HEK293 (cell line): ENCODE results near the gene SNX6.
A peak's percentile ranks its signal among the peaks of the same experiment; 100 is the strongest.
"Not testable (repeated sequence)": the region's sequence is repeated elsewhere in the genome, so short reads cannot be mapped to it uniquely, and the experiment has no call there.

ENCODE experiments used
- CTCF ChIA-PET: fragments of 350-600 bp; formaldehyde crosslinking; extraction: SDS; loops from one replicate; lab custom pipeline; 2021; ENCODE audit warnings: antibody characterized with exemption; lab: Yijun Ruan, JAX
- POLR2A ChIA-PET: fragments of 300-600 bp; formaldehyde crosslinking; extraction: SDS; loops from one replicate; lab custom pipeline; 2020; ENCODE audit warnings: antibody characterized with exemption, inconsistent platforms; lab: Yijun Ruan, JAX
- H3K27ac ChIP-seq: fragments of 200-500 bp; sonication (Bioruptor generic); 2 replicates; pipeline ENCODE4 v1.5.1; 2014; ENCODE audit warnings: low read depth, low read length, control low read depth, inconsistent platforms; ENCODE audit errors: extremely low read depth
- H3K36me3 ChIP-seq, 2 experiments: fragments of 200-500 bp in 1 of 2; sonication (Bioruptor generic) in 1 of 2; 1 replicate in 1 of 2; 2 replicates in 1 of 2; pipeline ENCODE4 v1.5.1; 2014 to 2017; ENCODE audit warnings: inconsistent platforms in 2 of 2, low read length in 2 of 2; ENCODE audit not compliant: control insufficient read depth in 2 of 2, insufficient read depth in 1 of 2
- H3K4me1 ChIP-seq: fragments of 200-500 bp; sonication (Bioruptor generic); 2 replicates; pipeline ENCODE4 v1.5.1; 2014; ENCODE audit warnings: mild to moderate bottlenecking, low read length, inconsistent platforms; ENCODE audit not compliant: control insufficient read depth, insufficient read depth
- H3K4me3 ChIP-seq: 2 replicates; pipeline ENCODE4 v1.5.1; 2011; ENCODE audit warnings: low read depth, mild to moderate bottlenecking, control low read depth, low read length, moderate library complexity
- H3K9me3 ChIP-seq: fragments of 200-500 bp; sonication (Bioruptor generic); 2 replicates; pipeline ENCODE4 v1.5.1; 2014; ENCODE audit warnings: low read depth, low read length, inconsistent platforms; ENCODE audit not compliant: control insufficient read depth, insufficient read depth
- KLF1 ChIP-seq: fragments of 450-650 bp; formaldehyde crosslinking; IDR thresholded peaks from 2 replicates; pipeline ENCODE4 v1.5.1; 2016; ENCODE audit warnings: missing biosample characterization, missing genetic modification characterization
- KLF8 ChIP-seq: fragments of 450-650 bp; formaldehyde crosslinking; IDR thresholded peaks from 2 replicates; pipeline ENCODE4 v1.5.1; 2016; ENCODE audit warnings: missing biosample characterization, missing genetic modification characterization
- PRDM10 ChIP-seq: fragments of 450-650 bp; formaldehyde crosslinking; IDR thresholded peaks from 2 replicates; pipeline ENCODE4 v1.5.1; 2016; ENCODE audit warnings: missing biosample characterization, missing genetic modification characterization
- PRDM6 ChIP-seq: fragments of 450-650 bp; formaldehyde crosslinking; IDR thresholded peaks from 2 replicates; pipeline ENCODE4 v1.5.1; 2017; ENCODE audit warnings: missing biosample characterization, missing genetic modification characterization
- RBAK ChIP-seq: fragments of 450-650 bp; formaldehyde crosslinking; IDR thresholded peaks from 2 replicates; pipeline ENCODE4 v1.5.1; 2016; ENCODE audit warnings: missing biosample characterization, missing genetic modification characterization
- SP2 ChIP-seq: fragments of 450-650 bp; formaldehyde crosslinking; IDR thresholded peaks from 2 replicates; pipeline ENCODE4 v1.5.1; 2016; ENCODE audit warnings: missing biosample characterization, missing genetic modification characterization
- ZFHX2 ChIP-seq: fragments of 450-650 bp; formaldehyde crosslinking; conservative IDR thresholded peaks from 2 replicates; pipeline ENCODE4 v1.5.1; 2016; ENCODE audit warnings: missing biosample characterization, missing genetic modification characterization
- ZNF10 ChIP-seq: fragments of 450-650 bp; formaldehyde crosslinking; IDR thresholded peaks from 2 replicates; pipeline ENCODE4 v1.5.1; 2017; ENCODE audit warnings: missing biosample characterization, missing genetic modification characterization
- ZNF114 ChIP-seq: fragments of 450-650 bp; formaldehyde crosslinking; IDR thresholded peaks from 2 replicates; pipeline ENCODE4 v1.5.0; 2017; ENCODE audit warnings: missing biosample characterization, missing genetic modification characterization
- ZNF18 ChIP-seq: fragments of 450-650 bp; formaldehyde crosslinking; IDR thresholded peaks from 2 replicates; pipeline ENCODE4 v1.5.1; 2016; ENCODE audit warnings: missing biosample characterization, missing genetic modification characterization
- ZNF221 ChIP-seq: fragments of 450-650 bp; formaldehyde crosslinking; IDR thresholded peaks from 2 replicates; pipeline ENCODE4 v1.5.1; 2017; ENCODE audit warnings: missing biosample characterization, missing genetic modification characterization, borderline replicate concordance
- ZNF292 ChIP-seq: fragments of 450-650 bp; formaldehyde crosslinking; IDR thresholded peaks from 2 replicates; pipeline ENCODE4 v1.5.1; 2016; ENCODE audit warnings: low read depth, missing biosample characterization, missing genetic modification characterization, borderline replicate concordance
- ZNF311 ChIP-seq: fragments of 450-650 bp; formaldehyde crosslinking; IDR thresholded peaks from 2 replicates; pipeline ENCODE4 v1.5.1; 2017; ENCODE audit warnings: missing biosample characterization, missing genetic modification characterization, borderline replicate concordance
- ZNF324 ChIP-seq: fragments of 450-650 bp; formaldehyde crosslinking; IDR thresholded peaks from 2 replicates; pipeline ENCODE4 v1.5.1; 2016; ENCODE audit warnings: missing biosample characterization, missing genetic modification characterization
- ZNF335 ChIP-seq: fragments of 450-650 bp; formaldehyde crosslinking; conservative IDR thresholded peaks from 2 replicates; pipeline ENCODE4 v1.5.1; 2016; ENCODE audit warnings: missing biosample characterization, missing genetic modification characterization
- ZNF510 ChIP-seq: fragments of 450-650 bp; formaldehyde crosslinking; IDR thresholded peaks from 2 replicates; pipeline ENCODE4 v1.5.1; 2018; ENCODE audit warnings: mild to moderate bottlenecking, missing genetic modification characterization, missing biosample characterization; ENCODE audit not compliant: insufficient replicate concordance
- ZNF513 ChIP-seq: fragments of 450-650 bp; IDR thresholded peaks from 2 replicates; pipeline ENCODE4 v1.5.1; 2018; ENCODE audit warnings: missing biosample characterization, missing genetic modification characterization
- ZNF558 ChIP-seq: fragments of 450-650 bp; formaldehyde crosslinking; IDR thresholded peaks from 2 replicates; pipeline ENCODE4 v1.5.1; 2016; ENCODE audit warnings: missing biosample characterization, missing genetic modification characterization
- ZNF585B ChIP-seq: fragments of 450-650 bp; formaldehyde crosslinking; IDR thresholded peaks from 2 replicates; pipeline ENCODE4 v1.5.1; 2016; ENCODE audit warnings: missing biosample characterization, missing genetic modification characterization
- ZNF629 ChIP-seq: fragments of 450-650 bp; formaldehyde crosslinking; IDR thresholded peaks from 2 replicates; pipeline ENCODE4 v1.5.1; 2017; ENCODE audit warnings: missing biosample characterization, missing genetic modification characterization
- ZNF658 ChIP-seq: fragments of 450-650 bp; formaldehyde crosslinking; IDR thresholded peaks from 2 replicates; pipeline ENCODE4; 2016; ENCODE audit warnings: missing biosample characterization, missing genetic modification characterization
- ZNF747 ChIP-seq: fragments of 450-650 bp; formaldehyde crosslinking; IDR thresholded peaks from 2 replicates; pipeline ENCODE4 v1.5.1; 2016; ENCODE audit warnings: missing biosample characterization, missing genetic modification characterization
- ZNF791 ChIP-seq: fragments of 450-650 bp; formaldehyde crosslinking; IDR thresholded peaks from 2 replicates; pipeline ENCODE4 v1.5.1; 2016; ENCODE audit warnings: missing biosample characterization, missing genetic modification characterization
- ZNF843 ChIP-seq: fragments of 450-650 bp; formaldehyde crosslinking; IDR thresholded peaks from 2 replicates; pipeline ENCODE4 v1.5.1; 2016; ENCODE audit warnings: missing biosample characterization, missing genetic modification characterization

SNX6 gene

GRCh38 chr14:34650006-34650405 lies 20.1 kb upstream of the SNX6 start:
- H3K4me3 ChIP-seq, H3K36me3 ChIP-seq, H3K4me1 ChIP-seq, POLR2A ChIA-PET, H3K9me3 ChIP-seq, H3K27ac ChIP-seq, CTCF ChIA-PET: not testable (repeated sequence)
- peak; percentile 52; the same call in 1 of the 2 replicates for TF ChIP-seq PRDM10

- H3K4me1 ChIP-seq, result no peaks in the 10 kb centered on the region
- no peak overlapping the region for H3K27ac ChIP-seq
- ChIA-PET POLR2A (no interaction called here), CTCF (no interaction called here)
- no peaks in the 10 kb centered on the region for H3K9me3 ChIP-seq
- no peak overlapping the region for H3K4me3 ChIP-seq
- no peaks in the 10 kb centered on the region for H3K36me3 ChIP-seq
- TF ChIP-seq ZNF10 (tag by site-specific recombination) (peak; percentile 67; the same call in 1 of the 2 replicates), ZNF18 (tag by site-specific recombination) (peak; percentile 67; the same call in 1 of the 2 replicates), ZNF629 (tag by site-specific recombination) (0 out of 2 replicates have a peak, but pooled peaks have one; percentile 11), SP2 (tag by site-specific recombination) (no peak), ZFHX2 (tag by site-specific recombination) (no peak), ZNF221 (tag by site-specific recombination) (no peak), ZNF747 (tag by site-specific recombination) (no peak), ZNF843 (tag by site-specific recombination) (no peak), ZNF324 (tag by site-specific recombination) (no peak), KLF8 (tag by site-specific recombination) (no peak), ZNF311 (tag by site-specific recombination) (no peak)
These were observed 19.4 kb upstream of the SNX6 start for GRCh38 chr14:34649344-34649743.

GRCh38 chr14:34646570-34647255 lies 16.8 kb upstream of the SNX6 start:
- H3K36me3 ChIP-seq, result no peaks in the 10 kb centered on the region
- ChIA-PET CTCF (interaction anchor here (1.1 kb wide), 1 partner anchor 22 kb away, joined by 3 read pairs; no protein-coding TSS in a partner anchor), POLR2A (interaction anchor here (0.7 kb wide), 1 partner anchor 35 kb away, joined by 5 read pairs; no protein-coding TSS in a partner anchor)
- no peak overlapping the region for H3K27ac ChIP-seq
- H3K4me1 ChIP-seq, result no peaks in the 10 kb centered on the region
- no peak overlapping the region for H3K4me3 ChIP-seq
- H3K9me3 ChIP-seq, result no peaks in the 10 kb centered on the region
- TF ChIP-seq ZNF791, result no peak
- no peak for TF ChIP-seq PRDM6 (tag by site-specific recombination)
- TF ChIP-seq ZNF335 (tag by site-specific recombination), result no peak
- no peak for TF ChIP-seq KLF1 (tag by site-specific recombination)
- no peak for TF ChIP-seq ZNF510 (tag by site-specific recombination)
- TF ChIP-seq ZNF114 (tag by site-specific recombination), result no peak
- no peak for TF ChIP-seq ZNF513 (tag by site-specific recombination)
- no peak for TF ChIP-seq ZNF558 (tag by site-specific recombination)
- no peak for TF ChIP-seq ZNF585B (tag by site-specific recombination)
- TF ChIP-seq RBAK (tag by site-specific recombination), result no peak
- no peak for TF ChIP-seq ZNF292 (tag by site-specific recombination)
- no peak for TF ChIP-seq ZNF658 (tag by site-specific recombination)
